HepG2 (cell line): Measurements from ENCODE around the gene GGT1. TPM values are rescaled to one million over a fixed set of nuclear protein-coding genes. Genes with fewer than 3 reads are reported as not detected.

ENCODE experiments used
- CCDC6 ChIP-seq: sonication (generic); formaldehyde crosslinking; IDR thresholded peaks from 2 replicates; pipeline ENCODE4 v1.8.1; 2022; ENCODE audit warnings: mild to moderate bottlenecking, missing genetic modification reagents, moderate library complexity
- DMAP1 ChIP-seq: IDR thresholded peaks from 2 replicates; pipeline ENCODE4 v1.6.1; 2016
- HNRNPK ChIP-seq: fragments of 200-400 bp; formaldehyde crosslinking; IDR thresholded peaks from 2 replicates; pipeline ENCODE4 v1.6.1; 2018; ENCODE audit warnings: low read length, low read depth, moderate library complexity, mild to moderate bottlenecking; ENCODE audit not compliant: poor library complexity, severe bottlenecking
- JARID2 ChIP-seq: sonication (generic); formaldehyde crosslinking; IDR thresholded peaks from 2 replicates; pipeline ENCODE4 v1.8.1; 2023; ENCODE audit warnings: missing genetic modification reagents, inconsistent platforms; ENCODE audit not compliant: insufficient replicate concordance
- KDM3A ChIP-seq: IDR thresholded peaks from 2 replicates; pipeline ENCODE4 v1.6.1; 2018; ENCODE audit warnings: low read depth, missing compliant biosample characterization
- NR2F6 ChIP-seq, 2 experiments: IDR thresholded peaks; 2 replicates each; pipeline ENCODE4 v1.6.1; 2016; ENCODE audit warnings: antibody characterized with exemption in 1 of 2, mild to moderate bottlenecking in 1 of 2
- SIX4 ChIP-seq: sonication (generic); formaldehyde crosslinking; IDR thresholded peaks from 2 replicates; pipeline ENCODE4 v1.4.0; 2020; ENCODE audit warnings: missing genetic modification reagents
- SMAD3 ChIP-seq: sonication (generic); formaldehyde crosslinking; IDR thresholded peaks from 2 replicates; pipeline ENCODE4 v1.4.0; 2020; ENCODE audit warnings: missing genetic modification reagents
- SMC3 ChIP-seq: IDR thresholded peaks from 2 replicates; pipeline ENCODE4 v1.6.1; 2011; ENCODE audit warnings: low read length, improper control_type of control experiment
- ZBTB1 ChIP-seq: sonication (generic); formaldehyde crosslinking; IDR thresholded peaks from 2 replicates; pipeline ENCODE4 v1.4.0; 2020; ENCODE audit warnings: missing genetic modification reagents, borderline replicate concordance
- ZFP36L2 ChIP-seq: sonication (generic); formaldehyde crosslinking; IDR thresholded peaks from 2 replicates; pipeline ENCODE4 v1.4.0; 2020; ENCODE audit warnings: missing genetic modification reagents
- ZKSCAN5 ChIP-seq: sonication (generic); formaldehyde crosslinking; IDR thresholded peaks from 2 replicates; pipeline ENCODE4 v1.5.1; 2020; ENCODE audit warnings: mild to moderate bottlenecking, missing genetic modification reagents
- ZNF251 ChIP-seq: sonication (generic); formaldehyde crosslinking; IDR thresholded peaks from 2 replicates; pipeline ENCODE4 v1.9.0; 2021; ENCODE audit warnings: mild to moderate bottlenecking, missing genetic modification reagents
- ZNF33A ChIP-seq: sonication (generic); formaldehyde crosslinking; IDR thresholded peaks from 2 replicates; pipeline ENCODE4 v1.5.1; 2020; ENCODE audit warnings: missing genetic modification reagents, mild to moderate bottlenecking, moderate library complexity, borderline replicate concordance
- ZNF768 ChIP-seq: sonication (generic); formaldehyde crosslinking; IDR thresholded peaks from 2 replicates; pipeline ENCODE4 v1.4.0; 2020; ENCODE audit warnings: missing genetic modification reagents
- polyA plus RNA-seq, 8 experiments: library from polyadenylated mRNA; depleted of rRNA in 3 of 8; stranded (reverse) in 7 of 8; unstranded in 1 of 8; fragments of >200 nt; fragmentation: Illumina TruSeq in 4 of 8; extraction: Trizol in 4 of 8; gene quantifications; 2 replicates each; pipeline versions ENCODE4 v1.2.1 to v1.2.3, GENCODE V29; 2011 to 2016; ENCODE audit warnings: low read depth in 4 of 8, missing spikeins in 1 of 8, mixed read lengths in 1 of 8; ENCODE audit not compliant: insufficient read depth in 1 of 8
- total RNA-seq, 5 experiments: library from RNA; depleted of rRNA; stranded (reverse); fragments of >200 nt; fragmentation: Illumina TruSeq; extraction: Trizol; gene quantifications; 2 replicates each; pipeline ENCODE4 v1.2.3, GENCODE V29; 2016; ENCODE audit warnings: low read depth in 1 of 5
- TF ChIP-seq, protein P1 (sequence below): sonication (generic); formaldehyde crosslinking; IDR thresholded peaks from 2 replicates; pipeline ENCODE4 v1.4.0; 2020; ENCODE audit warnings: missing genetic modification reagents
- TF ChIP-seq, protein P2 (sequence below): sonication (generic); formaldehyde crosslinking; IDR thresholded peaks from 2 replicates; pipeline ENCODE4 v1.5.1; 2020; ENCODE audit warnings: mild to moderate bottlenecking, missing genetic modification reagents
- TF ChIP-seq, protein P3 (sequence below): sonication (generic); formaldehyde crosslinking; IDR thresholded peaks from 2 replicates; pipeline ENCODE4 v1.5.0; 2020; ENCODE audit warnings: mild to moderate bottlenecking, low read depth, missing genetic modification reagents, borderline replicate concordance
- TF ChIP-seq, protein P4 (sequence below): sonication (generic); formaldehyde crosslinking; IDR thresholded peaks from 2 replicates; pipeline ENCODE4 v1.4.0; 2020; ENCODE audit warnings: mild to moderate bottlenecking, low read depth, missing genetic modification reagents
- TF ChIP-seq, protein P5 (sequence below): sonication (generic); formaldehyde crosslinking; IDR thresholded peaks from 2 replicates; pipeline ENCODE4 v1.4.0; 2020; ENCODE audit warnings: mild to moderate bottlenecking, missing genetic modification reagents

Gene GGT1
- total and polyA plus RNA-seq, 2 of the 13 experiments (the other 11 are each of a cell fraction or from before 2014, with no cell fraction given) = 29.9 to 103 TPM

DNA sequence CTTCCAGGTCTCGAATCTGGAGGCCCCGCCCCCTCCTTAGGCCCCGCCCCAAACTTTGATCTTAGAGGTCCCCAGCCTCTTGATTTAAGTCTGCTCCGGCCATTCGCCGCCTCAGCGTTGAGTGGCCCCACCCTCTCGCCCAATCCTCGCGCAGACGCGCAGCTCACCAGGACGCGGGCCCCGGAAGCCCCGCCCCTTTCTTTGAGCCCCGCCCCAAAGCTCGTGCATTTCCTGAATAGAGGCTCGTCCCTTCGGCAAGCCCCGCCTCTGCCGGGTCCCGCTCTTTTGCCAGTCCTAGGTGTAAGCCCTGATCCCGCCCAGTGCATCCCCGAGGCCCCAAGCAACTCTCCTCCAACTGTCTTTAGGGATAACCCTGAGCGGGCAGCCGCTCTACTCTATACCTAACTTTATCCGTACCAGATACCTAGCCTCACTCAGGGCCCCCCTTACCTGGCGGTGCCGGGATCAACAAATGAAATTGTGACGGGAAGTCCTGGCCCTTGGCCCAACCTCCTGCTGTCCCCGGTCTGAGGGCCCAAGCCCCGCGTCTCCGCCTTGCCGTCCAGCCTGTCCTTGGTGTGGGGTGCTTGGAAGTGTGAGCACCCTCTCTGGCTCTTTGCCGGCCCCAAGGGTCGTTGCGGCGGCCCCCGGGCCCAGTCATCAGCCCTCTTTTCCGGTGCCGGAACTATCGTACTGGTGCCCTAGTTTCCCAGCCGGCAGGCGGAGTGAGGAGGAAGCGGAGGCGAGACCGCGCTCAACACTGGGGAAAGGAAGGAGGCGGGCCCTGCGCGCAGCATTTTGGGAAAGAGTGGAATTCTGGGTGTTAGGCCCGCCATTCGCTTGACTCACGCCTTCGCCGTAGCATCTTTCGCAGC, 47.6 kb upstream of the GGT1 start, which contains the start of gene SNRPD3 (continued):
- peak; percentile 94 for TF ChIP-seq SMAD3
- TF ChIP-seq, protein P1, sequence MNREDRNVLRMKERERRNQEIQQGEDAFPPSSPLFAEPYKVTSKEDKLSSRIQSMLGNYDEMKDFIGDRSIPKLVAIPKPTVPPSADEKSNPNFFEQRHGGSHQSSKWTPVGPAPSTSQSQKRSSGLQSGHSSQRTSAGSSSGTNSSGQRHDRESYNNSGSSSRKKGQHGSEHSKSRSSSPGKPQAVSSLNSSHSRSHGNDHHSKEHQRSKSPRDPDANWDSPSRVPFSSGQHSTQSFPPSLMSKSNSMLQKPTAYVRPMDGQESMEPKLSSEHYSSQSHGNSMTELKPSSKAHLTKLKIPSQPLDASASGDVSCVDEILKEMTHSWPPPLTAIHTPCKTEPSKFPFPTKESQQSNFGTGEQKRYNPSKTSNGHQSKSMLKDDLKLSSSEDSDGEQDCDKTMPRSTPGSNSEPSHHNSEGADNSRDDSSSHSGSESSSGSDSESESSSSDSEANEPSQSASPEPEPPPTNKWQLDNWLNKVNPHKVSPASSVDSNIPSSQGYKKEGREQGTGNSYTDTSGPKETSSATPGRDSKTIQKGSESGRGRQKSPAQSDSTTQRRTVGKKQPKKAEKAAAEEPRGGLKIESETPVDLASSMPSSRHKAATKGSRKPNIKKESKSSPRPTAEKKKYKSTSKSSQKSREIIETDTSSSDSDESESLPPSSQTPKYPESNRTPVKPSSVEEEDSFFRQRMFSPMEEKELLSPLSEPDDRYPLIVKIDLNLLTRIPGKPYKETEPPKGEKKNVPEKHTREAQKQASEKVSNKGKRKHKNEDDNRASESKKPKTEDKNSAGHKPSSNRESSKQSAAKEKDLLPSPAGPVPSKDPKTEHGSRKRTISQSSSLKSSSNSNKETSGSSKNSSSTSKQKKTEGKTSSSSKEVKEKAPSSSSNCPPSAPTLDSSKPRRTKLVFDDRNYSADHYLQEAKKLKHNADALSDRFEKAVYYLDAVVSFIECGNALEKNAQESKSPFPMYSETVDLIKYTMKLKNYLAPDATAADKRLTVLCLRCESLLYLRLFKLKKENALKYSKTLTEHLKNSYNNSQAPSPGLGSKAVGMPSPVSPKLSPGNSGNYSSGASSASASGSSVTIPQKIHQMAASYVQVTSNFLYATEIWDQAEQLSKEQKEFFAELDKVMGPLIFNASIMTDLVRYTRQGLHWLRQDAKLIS (CRISPR knock-in tag) = no peak
- TF ChIP-seq, protein P2, sequence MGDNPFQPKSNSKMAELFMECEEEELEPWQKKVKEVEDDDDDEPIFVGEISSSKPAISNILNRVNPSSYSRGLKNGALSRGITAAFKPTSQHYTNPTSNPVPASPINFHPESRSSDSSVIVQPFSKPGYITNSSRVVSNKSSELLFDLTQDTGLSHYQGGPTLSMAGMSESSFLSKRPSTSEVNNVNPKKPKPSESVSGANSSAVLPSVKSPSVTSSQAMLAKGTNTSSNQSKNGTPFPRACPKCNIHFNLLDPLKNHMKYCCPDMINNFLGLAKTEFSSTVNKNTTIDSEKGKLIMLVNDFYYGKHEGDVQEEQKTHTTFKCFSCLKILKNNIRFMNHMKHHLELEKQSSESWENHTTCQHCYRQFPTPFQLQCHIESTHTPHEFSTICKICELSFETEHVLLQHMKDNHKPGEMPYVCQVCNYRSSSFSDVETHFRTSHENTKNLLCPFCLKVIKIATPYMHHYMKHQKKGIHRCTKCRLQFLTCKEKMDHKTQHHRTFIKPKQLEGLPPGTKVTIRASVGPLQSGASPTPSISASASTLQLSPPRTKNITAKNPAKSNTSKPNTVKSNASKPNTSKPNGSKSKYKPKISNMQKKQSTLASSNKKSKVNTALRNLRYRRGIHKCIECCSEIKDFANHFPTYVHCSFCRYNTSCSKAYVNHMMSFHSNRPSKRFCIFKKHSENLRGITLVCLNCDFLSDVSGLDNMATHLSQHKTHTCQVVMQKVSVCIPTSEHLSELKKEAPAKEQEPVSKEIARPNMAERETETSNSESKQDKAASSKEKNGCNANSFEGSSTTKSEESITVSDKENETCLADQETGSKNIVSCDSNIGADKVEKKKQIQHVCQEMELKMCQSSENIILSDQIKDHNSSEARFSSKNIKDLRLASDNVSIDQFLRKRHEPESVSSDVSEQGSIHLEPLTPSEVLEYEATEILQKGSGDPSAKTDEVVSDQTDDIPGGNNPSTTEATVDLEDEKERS (CRISPR knock-in tag) = peak; percentile 85
- TF ChIP-seq SMC3 = no peak
- no peak for TF ChIP-seq ZNF251 (CRISPR knock-in tag)
- TF ChIP-seq NR2F6 (IDR thresholded peaks at IDR 0.05) = no peak
- peak; percentile 70 for TF ChIP-seq NR2F6 (CRISPR knock-in tag; IDR thresholded peaks at IDR 0.05)
- peak; percentile 74 for TF ChIP-seq SIX4 (CRISPR knock-in tag)
- TF ChIP-seq JARID2 (CRISPR knock-in tag) = no peak
- TF ChIP-seq, protein P3, sequence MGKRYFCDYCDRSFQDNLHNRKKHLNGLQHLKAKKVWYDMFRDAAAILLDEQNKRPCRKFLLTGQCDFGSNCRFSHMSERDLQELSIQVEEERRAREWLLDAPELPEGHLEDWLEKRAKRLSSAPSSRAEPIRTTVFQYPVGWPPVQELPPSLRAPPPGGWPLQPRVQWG = no peak
- peak; percentile 90 for TF ChIP-seq DMAP1 (CRISPR knock-in tag)
- no peak for TF ChIP-seq ZBTB1
- TF ChIP-seq ZNF768 = peak; percentile 88
- TF ChIP-seq, protein P4, sequence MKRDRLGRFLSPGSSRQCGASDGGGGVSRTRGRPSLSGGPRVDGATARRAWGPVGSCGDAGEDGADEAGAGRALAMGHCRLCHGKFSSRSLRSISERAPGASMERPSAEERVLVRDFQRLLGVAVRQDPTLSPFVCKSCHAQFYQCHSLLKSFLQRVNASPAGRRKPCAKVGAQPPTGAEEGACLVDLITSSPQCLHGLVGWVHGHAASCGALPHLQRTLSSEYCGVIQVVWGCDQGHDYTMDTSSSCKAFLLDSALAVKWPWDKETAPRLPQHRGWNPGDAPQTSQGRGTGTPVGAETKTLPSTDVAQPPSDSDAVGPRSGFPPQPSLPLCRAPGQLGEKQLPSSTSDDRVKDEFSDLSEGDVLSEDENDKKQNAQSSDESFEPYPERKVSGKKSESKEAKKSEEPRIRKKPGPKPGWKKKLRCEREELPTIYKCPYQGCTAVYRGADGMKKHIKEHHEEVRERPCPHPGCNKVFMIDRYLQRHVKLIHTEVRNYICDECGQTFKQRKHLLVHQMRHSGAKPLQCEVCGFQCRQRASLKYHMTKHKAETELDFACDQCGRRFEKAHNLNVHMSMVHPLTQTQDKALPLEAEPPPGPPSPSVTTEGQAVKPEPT (CRISPR knock-in tag) = no peak
- TF ChIP-seq KDM3A = peak; percentile 84
- no peak for TF ChIP-seq ZKSCAN5
- no peak for TF ChIP-seq HNRNPK
- peak; percentile 66; the same call in 1 of the 2 replicates for TF ChIP-seq ZNF33A (CRISPR knock-in tag)
- no peak for TF ChIP-seq ZFP36L2 (CRISPR knock-in tag)
- TF ChIP-seq, protein P5, sequence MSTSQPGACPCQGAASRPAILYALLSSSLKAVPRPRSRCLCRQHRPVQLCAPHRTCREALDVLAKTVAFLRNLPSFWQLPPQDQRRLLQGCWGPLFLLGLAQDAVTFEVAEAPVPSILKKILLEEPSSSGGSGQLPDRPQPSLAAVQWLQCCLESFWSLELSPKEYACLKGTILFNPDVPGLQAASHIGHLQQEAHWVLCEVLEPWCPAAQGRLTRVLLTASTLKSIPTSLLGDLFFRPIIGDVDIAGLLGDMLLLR (CRISPR knock-in tag) = no peak
- TF ChIP-seq CCDC6 (CRISPR knock-in tag) = peak; percentile 85
